Adrenal gland (tissue), 5 donors: ENCODE data around the gene LGALS4.

Experiments used
- POLR2A ChIP-seq, 2 donors: fragments of 450-650 bp; IDR thresholded peaks; one replicate each; pipeline ENCODE4 v1.6.1; 2017; ENCODE audit warnings: antibody characterized with exemption in 2 of 2, mild to moderate bottlenecking in 2 of 2, moderate library complexity in 1 of 2
- TF ChIP-seq, protein P1 (sequence below), 6 experiments: fragments of 450-650 bp in 4 of 6; fragments of 200-600 bp in 2 of 6; sonication (generic) in 1 of 6; IDR thresholded peaks; 1 replicate in 5 of 6; 2 replicates in 1 of 6; pipeline versions ENCODE4 v1.5.1 to v1.8.0; 2016 to 2021; ENCODE audit warnings: antibody characterized with exemption in 6 of 6, mild to moderate bottlenecking in 2 of 6, moderate library complexity in 1 of 6
- donor health status: DM: no; HTN: no; CAD: no.

GRCh38 chr19:38852231-38853044 lies 39.7 kb upstream of the LGALS4 start:
- TF ChIP-seq, protein P1, sequence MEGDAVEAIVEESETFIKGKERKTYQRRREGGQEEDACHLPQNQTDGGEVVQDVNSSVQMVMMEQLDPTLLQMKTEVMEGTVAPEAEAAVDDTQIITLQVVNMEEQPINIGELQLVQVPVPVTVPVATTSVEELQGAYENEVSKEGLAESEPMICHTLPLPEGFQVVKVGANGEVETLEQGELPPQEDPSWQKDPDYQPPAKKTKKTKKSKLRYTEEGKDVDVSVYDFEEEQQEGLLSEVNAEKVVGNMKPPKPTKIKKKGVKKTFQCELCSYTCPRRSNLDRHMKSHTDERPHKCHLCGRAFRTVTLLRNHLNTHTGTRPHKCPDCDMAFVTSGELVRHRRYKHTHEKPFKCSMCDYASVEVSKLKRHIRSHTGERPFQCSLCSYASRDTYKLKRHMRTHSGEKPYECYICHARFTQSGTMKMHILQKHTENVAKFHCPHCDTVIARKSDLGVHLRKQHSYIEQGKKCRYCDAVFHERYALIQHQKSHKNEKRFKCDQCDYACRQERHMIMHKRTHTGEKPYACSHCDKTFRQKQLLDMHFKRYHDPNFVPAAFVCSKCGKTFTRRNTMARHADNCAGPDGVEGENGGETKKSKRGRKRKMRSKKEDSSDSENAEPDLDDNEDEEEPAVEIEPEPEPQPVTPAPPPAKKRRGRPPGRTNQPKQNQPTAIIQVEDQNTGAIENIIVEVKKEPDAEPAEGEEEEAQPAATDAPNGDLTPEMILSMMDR (IDR thresholded peaks at IDR 0.05) = no peak
- peak in 1 of 2 donors; percentile 36 for TF ChIP-seq POLR2A (IDR thresholded peaks at IDR 0.05)
